ENCODE measurements around the gene MDH1.
A peak's percentile ranks its signal among the peaks of the same experiment; 100 is the strongest.
"Not testable (repeated sequence)": the region's sequence is repeated elsewhere in the genome, so short reads cannot be mapped to it uniquely, and the experiment has no call there.

MDH1 gene

DNA sequence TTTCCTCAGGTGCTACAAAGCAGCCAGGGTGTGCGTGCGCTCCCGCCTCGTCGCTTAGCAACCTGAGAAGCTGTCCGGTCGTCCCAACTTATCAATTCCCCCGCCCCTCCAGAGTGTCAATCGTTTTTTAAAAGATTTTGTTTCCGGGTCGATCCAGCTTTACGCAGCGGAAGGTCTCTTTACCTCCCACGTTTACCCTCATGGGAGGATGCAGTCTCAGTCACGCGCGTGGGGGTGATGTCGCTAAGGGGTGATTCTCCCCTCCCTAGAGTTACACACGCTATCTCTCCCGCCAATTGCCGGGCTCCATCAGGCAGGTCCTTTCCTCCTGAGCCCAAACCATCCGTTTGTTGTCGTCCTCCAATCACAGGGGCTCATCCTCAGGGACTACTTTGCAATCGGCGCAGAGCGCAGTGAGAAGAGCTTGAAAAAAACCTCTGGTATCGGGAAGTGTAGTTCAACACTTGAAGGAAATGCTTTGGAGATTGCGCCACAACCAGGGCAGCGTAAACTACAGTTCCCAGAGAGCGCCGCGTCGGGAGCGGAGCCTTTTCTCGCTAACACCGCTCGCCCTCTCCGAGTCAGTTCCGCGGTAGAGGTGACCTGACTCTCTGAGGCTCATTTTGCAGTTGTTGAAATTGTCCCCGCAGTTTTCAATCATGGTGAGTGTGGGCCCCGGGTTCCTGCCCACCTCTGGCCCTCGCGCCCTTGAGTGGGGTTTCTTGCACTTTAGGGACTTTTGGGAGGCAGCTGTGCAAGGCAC lies at the start of gene MDH1, which contains the start of gene WDPCP:
MDH1 (plus strand) TSS at position 579 of the 763 bp plus-strand sequence; CDS start at position 660, 81 bp downstream.
WDPCP (minus strand) TSS at position 93 of the 763 bp plus-strand sequence. CDS start 206 bp downstream, outside the sequence.
- peak; percentile 97 for DNase-seq

DNA sequence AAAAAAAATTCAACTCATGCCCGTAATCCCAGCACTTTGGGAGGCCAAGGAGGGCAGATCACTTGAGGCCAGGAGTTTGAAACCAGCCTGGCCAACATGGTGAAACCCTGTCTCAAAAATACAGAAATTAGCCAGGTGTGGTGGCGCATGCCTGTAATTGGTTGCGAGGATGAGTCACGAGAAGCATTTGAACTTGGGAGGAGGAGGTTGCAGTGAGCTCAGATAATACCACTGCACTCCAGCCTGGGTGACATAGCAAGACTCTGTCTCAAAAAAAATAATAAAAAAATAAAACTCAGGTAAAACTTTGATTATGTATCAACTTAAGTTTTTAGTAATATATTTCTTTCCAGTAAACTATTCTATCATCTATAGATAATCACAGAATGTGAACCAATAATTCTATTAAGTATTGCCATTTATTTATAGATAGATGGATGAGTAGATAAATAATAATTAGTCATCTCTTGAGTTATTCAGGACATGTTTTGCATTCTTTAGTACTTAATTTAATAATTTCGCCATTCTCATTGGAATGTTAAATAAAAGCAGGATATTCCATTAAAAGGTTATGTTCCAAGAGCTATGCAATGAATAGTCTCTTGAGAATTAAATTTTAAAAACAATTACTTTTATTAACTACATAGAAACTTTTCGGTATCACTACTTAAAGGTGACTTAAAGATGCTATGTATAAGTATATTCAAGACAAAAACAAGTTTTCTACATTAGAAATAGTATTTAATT lies 49.2 kb upstream of the MDH1 start:
- DNase-seq = no peak

DNA sequence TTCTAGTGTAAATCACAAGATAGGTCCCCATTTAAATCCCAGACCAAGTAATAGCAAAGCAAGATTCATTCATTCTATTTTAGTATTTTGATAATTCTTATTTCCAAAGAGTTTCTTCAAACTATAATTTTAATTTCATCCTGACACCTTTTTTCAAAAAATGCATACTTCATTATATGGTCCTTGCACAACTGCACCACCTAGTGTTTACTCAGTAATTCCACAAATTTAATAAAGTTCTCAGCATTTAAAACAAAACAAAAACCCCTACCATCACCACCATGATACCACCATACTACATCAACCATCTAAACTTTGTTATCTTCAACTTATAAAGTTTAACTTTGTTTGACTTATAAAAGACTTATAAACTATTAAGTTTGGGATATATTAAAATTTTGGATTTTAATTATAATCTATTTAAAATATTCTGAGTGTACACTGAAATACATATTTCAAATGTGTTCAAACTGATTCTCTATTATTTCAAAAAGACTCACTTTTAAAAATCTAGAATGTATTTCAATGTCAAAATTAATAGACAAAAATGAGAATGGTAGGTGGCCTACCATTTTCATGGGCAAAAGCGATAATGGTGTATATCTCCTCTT lies 44.6 kb upstream of the MDH1 start:
- DNase-seq = no peak

- no peak for DNase-seq
These were observed 43.7 kb upstream of the MDH1 start for GRCh38 chr2:63545023-63545422.

GRCh38 chr2:63553049-63553448 lies 35.7 kb upstream of the MDH1 start:
- no peak for DNase-seq

DNA sequence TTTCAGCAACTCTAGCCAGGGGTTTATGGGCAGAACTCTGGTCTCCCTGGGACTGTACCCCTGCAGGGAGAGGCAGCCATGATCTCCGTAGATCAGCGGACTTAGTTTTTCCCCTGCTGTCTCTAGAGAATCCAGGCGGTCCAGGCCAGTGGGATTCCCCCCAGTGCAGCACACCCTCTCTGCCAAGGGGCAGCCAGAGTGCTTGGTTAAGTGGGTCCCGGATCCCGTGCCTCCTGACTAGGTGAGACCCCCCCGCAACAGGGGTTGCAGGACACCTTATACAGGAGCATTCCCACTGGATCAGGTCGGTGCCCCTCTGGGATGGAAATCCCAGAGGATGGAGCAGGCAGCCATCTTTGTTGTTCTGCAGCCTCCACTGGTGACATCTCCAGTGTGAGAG lies 33.5 kb upstream of the MDH1 start:
- DNase-seq = no peak

DNA sequence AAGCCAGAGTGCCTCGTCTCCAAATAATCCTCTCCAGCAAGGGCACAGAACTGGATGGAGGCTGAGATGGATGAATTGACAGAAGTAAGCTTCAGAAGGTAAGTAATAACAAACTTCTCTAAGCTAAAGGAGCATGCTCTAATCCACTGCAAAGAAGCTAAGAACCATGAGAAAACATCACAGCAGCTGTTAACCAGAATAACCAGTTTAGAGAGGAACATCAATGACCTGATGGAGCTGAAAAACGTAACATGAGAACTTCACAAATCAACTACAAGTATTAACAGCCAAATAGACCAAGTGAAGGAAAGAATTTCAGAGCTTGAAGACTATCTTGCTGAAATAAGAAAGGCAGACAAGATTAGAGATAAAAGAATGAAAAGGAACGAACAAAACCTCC lies 32.8 kb upstream of the MDH1 start:
- DNase-seq = no peak

- DNase-seq = not testable (repeated sequence)
These were observed 30.9 kb upstream of the MDH1 start for GRCh38 chr2:63557819-63558218.

GRCh38 chr2:63558922-63559321 lies 29.8 kb upstream of the MDH1 start:
- not testable (repeated sequence) for DNase-seq

DNA sequence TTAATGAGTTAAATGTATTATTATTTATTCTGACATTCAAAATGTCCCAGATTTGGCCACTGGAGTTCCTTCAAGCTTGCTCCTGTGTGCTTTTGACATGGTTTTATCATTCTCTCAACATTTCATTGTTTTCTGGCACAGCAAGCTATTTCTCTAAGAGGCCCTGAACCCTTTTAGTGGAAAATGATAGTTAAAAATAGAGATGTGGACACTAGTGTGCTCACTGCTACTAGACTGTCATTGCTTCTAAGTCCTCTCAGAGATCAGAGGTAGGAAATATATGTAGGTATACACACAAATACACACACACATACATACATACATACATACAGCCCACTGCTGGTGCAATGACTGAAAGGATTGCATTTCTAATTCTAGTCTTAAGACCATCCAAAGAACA lies 26.0 kb upstream of the MDH1 start:
- no peak for DNase-seq

DNA sequence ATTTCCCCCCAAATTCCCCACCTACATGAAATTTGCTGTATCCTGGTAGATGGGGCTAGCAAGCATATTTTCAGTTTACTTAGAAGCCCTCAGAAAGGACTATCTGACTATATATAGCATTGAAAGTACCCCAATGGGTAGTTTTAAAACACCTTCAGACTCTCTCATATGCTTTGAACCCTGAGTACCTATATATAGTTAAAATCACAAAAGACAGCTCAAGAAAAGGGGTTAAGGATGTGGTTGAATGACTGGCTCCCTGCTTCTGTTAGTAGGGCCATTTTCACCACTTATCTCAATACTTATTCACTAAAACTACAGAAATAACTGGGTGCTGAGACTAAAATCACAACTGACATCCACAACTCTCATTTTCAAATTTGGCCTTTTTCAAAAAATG lies 19.0 kb upstream of the MDH1 start:
- DNase-seq = no peak

DNA sequence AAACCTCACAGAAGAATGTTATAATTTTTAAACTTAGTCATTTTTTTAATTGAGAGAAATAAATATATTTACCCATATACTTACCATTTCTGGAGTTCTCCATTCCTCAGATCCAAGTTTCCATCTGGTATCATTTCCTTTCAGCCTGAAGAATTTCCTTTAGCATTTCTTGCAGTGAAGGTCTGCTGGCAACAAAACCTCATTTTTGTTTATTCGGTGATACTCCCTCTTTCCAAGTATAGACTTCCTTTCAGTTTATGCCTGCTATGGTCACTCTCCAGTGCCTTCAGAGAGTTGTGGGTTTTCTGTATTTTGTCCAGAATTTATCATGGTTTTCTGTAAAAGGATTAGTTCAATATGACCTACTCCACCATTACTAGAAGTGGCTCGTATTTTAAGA lies 17.5 kb upstream of the MDH1 start:
- no peak for DNase-seq

DNA sequence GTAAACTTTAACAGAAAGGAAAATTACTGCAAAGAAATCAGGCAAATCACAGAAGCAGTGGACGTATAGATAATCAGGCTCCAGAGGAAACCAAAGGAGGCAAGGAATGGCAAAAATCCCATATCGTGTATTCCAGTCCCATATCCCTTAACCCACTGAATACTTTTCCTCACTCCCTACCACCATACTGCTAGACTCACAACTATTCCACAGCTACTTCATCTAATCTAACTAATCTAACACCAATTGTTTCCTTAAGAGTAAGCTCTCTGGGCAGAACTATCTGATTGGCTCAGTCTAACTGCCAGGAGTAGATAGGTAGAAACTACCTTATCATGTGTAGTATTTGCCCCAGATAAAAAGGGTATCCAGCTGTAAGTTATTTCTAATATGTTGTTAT lies 16.8 kb upstream of the MDH1 start:
- DNase-seq = no peak

- not testable (repeated sequence) for DNase-seq
These were observed 15.7 kb upstream of the MDH1 start for GRCh38 chr2:63573026-63573425.

DNA sequence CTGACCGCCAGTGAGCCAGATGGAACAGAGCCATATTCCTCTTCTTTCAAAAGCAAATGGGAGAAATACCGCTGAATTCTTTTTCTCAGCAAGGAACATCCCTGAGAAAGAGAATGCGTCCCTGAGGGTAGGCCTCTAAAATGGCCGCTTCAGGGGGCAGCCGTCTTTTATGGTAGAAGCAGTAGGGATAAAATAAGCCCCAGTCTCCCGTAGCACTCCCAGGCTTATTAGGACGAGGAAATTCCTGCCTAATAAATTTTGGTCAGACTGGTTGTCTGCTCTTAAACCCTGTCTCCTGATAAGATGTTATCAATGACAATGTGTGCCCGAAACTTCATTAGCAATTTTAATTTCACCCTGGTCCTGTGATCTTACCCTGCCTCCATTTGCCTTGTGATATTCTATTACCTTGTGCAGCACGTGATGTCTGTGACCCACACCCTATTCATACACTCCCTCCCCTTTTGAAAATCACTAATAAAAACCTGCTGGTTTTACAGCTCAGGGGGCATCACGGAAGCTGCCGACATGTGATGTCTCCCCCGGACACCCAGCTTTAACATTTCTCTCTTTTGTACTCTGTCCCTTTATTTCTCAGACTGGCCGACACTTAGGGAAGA lies 14.9 kb upstream of the MDH1 start:
- not testable (repeated sequence) for DNase-seq

DNA sequence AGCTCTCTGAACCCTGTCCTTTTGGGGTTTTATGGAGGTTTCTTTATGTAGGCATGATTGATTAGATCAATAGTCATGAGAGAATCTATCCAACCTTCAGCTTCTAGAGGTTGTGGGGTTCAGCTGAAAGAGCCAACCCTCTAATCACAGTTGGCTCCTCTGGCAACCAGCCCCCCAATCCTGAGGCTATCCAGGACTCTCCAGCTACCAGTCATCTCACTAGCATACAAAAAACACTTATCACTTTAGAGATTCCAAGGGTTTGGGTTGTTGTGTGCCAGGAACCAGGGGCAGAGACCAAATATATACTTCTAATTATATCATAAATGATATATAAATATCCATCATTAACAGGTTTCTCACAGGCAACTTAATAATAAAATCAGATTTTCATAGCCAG lies 12.2 kb upstream of the MDH1 start:
- no peak for DNase-seq

- no peak for DNase-seq
These were observed 10.0 kb upstream of the MDH1 start for GRCh38 chr2:63578767-63579166.

- no peak for DNase-seq
These were observed 8.0 kb upstream of the MDH1 start for GRCh38 chr2:63580651-63581297.

DNA sequence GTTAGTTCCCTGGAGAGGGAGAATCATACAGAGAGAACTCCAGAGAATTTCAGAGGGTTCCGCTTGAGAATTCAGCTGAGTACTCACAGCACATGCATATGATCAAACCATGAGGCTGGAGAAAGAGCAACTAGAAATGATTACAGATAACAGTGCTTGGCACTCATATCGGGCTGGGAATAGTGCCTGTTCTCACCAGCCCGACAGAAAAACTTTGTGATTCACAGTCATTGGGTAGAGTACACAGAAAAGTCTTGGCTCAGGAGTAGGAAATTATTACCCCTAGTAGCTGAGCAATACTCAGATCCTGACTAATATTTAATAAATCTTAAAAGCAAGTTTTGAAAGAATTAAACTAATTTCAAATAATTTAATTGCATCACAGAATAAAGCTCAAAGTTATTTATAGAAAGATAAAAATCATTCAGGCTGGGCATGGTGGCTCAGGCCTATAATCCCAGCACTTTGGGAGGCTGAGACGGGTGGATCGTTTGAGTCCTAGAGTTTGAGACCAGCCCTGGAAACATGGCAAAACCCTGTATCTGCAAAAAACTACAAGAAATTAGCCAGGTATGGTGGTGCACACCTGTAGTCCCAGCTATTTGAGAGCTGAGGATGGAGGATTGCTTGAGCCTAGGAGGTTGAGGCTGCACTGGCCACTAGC lies 7.3 kb upstream of the MDH1 start:
- DNase-seq = no peak

GRCh38 chr2:63582873-63583272 lies 5.9 kb upstream of the MDH1 start:
- DNase-seq = no peak

DNA sequence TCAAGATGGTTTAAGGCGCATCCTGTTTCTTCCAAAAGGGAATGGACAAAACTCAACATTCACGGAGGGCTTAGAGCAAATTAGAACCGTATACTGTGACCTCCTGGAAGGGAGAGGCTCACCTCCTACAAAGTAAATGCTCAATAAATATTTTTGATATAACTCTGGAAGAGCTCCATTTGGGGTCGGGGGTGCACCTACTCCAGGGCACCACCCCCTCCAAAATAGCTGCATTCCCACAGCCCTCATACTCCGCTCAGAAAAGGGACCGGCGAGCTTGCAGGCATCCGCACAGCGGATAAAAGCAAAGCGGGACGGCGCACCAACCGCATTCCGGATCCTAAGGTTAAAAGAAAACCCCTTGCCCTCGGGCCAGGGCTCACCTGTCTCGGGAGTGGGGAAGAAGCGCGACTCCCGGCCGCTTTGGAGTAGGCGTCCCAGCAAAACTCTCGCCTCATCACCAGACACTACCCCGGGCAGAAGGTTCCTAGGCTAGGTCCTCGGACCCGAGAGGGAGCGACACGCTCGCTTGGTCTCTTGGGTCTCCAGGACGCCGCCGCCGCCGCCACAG lies 864 bp upstream of the MDH1 start:
- DNase-seq = no peak
